ENCODE measurements around the gene GPR61.

DNA sequence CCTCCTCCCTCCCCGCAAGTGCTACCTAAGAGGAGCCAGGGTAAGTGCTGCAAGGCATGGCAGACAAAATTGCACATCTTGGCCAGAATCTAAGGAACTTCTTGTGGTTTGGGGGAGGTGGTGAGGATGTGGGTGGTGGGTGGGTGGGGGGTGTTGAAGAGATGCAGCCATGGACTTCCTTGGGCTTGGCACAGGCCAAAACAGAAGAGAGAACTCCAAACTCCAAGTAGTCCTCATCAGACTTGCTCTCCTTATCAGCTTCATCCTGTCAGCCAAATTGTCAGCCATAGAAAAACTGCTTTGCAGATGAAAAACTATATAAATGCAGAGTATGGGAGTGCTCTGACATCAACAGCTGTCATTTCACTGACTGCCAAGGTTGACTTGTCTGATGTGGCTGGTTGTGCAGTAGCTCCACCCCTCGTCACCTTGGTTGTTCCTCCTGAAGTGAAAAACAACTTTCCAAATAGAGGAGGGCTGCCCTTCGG, 37.3 kb upstream of the GPR61 start:
- no peak for TF ChIP-seq CTCF (IDR thresholded peaks at IDR 0.05)
- no peak for TF ChIP-seq EP300 (IDR thresholded peaks at IDR 0.05)

Measured in tibial nerve (tissue), 4 donors.